Common myeloid progenitor, CD34-positive (primary cell): ENCODE measurements around the gene MTHFSD.

ENCODE experiments used
- CTCF ChIA-PET: fragments of 350-600 bp; sonication (Branson Sonifier 250); formaldehyde crosslinking; loops from one replicate; lab custom pipeline; 2021; ENCODE audit warnings: antibody characterized with exemption; lab: Charles Lee
- POLR2A ChIA-PET: fragments of 350-600 bp; sonication (Branson Sonifier 250); formaldehyde crosslinking; loops from one replicate; lab custom pipeline; 2021; ENCODE audit warnings: antibody characterized with exemption; lab: Charles Lee
- DNase-seq, 3 donors: peaks; one replicate each; pipeline versions ENCODE4 v3.0.0 to v3.0.0-alpha.2; 2013
- H3K27ac ChIP-seq, 2 experiments: 1 replicate in 1 of 2; 2 replicates in 1 of 2; pipeline ENCODE4 v1.7.0; 2013; ENCODE audit warnings: inconsistent platforms in 2 of 2, low read length in 2 of 2, mild to moderate bottlenecking in 2 of 2, low read depth in 1 of 2, moderate library complexity in 1 of 2; ENCODE audit not compliant: severe bottlenecking in 2 of 2, insufficient read depth in 1 of 2, poor library complexity in 1 of 2
- H3K27me3 ChIP-seq, 5 experiments: replicated peaks in 2 of 5; 1 replicate in 3 of 5; 2 replicates in 2 of 5; pipeline versions ENCODE4 v1.6.1 to v1.7.0; 2013; ENCODE audit warnings: low read length in 4 of 5, mild to moderate bottlenecking in 2 of 5, moderate library complexity in 2 of 5, inconsistent platforms in 1 of 5; ENCODE audit not compliant: insufficient read depth in 5 of 5, control insufficient read depth in 4 of 5
- H3K36me3 ChIP-seq, 4 experiments: 1 replicate in 2 of 4; 2 replicates in 2 of 4; pipeline versions ENCODE4 v1.6.1 to v1.7.0; 2013; ENCODE audit warnings: low read length in 3 of 4, control low read depth in 1 of 4, mild to moderate bottlenecking in 1 of 4; ENCODE audit not compliant: control insufficient read depth in 4 of 4, insufficient read depth in 4 of 4
- H3K4me1 ChIP-seq, 4 experiments: 1 replicate in 3 of 4; 2 replicates in 1 of 4; pipeline versions ENCODE4 v1.6.1 to v1.7.1; 2013; ENCODE audit warnings: low read length in 3 of 4, mild to moderate bottlenecking in 3 of 4, control low read depth in 1 of 4, inconsistent platforms in 1 of 4, moderate library complexity in 1 of 4; ENCODE audit not compliant: control insufficient read depth in 4 of 4, insufficient read depth in 4 of 4; ENCODE audit errors: control extremely low read depth in 1 of 4
- H3K4me3 ChIP-seq, 7 experiments: 1 replicate in 4 of 7; 2 replicates in 3 of 7; pipeline versions ENCODE4 v1.5.1 to v1.7.0; 2013; ENCODE audit warnings: mild to moderate bottlenecking in 7 of 7, low read length in 6 of 7, moderate library complexity in 6 of 7, inconsistent platforms in 2 of 7, low read depth in 2 of 7, control low read depth in 1 of 7; ENCODE audit not compliant: insufficient read depth in 4 of 7, control insufficient read depth in 1 of 7; ENCODE audit errors: extremely low read depth in 1 of 7
- H3K9me3 ChIP-seq, 5 experiments: 1 replicate in 4 of 5; 2 replicates in 1 of 5; pipeline versions ENCODE4 v1.6.1 to v1.7.1; 2013; ENCODE audit warnings: low read length in 4 of 5, mild to moderate bottlenecking in 2 of 5, inconsistent platforms in 1 of 5, low read depth in 1 of 5, moderate library complexity in 1 of 5; ENCODE audit not compliant: control insufficient read depth in 4 of 5, insufficient read depth in 2 of 5; ENCODE audit errors: control extremely low read depth in 1 of 5
- WGBS: methylation state at CpG from one replicate; pipeline ENCODE4 v1.1.5; 2013; ENCODE audit not compliant: insufficient coverage; 5-methylcytosine and 5-hydroxymethylcytosine counted together

MTHFSD gene

DNA sequence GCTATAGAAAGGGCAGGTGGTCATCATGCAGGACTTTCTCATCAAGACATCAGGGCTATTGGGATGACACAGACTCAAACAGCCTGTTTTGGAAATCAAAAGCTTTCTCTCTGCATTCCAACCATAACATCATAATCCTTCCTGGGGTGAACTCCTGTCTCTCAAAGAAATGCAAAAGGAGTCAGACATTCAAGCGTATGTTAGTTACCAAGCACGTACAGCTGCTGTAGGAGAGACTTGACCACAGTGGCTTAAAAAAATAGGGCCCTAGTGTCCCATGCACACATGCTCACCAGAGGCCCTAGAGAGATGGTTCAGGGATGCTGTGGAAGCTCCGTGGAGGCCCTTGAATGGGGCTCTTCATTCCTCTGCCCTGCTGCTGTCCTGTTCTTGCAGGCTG lies 69.3 kb downstream of the MTHFSD start:
- Histone ChIP-seq H3K9me3 (peaks cover 0 to 19% (median 12%) of the 10 kb centered on the region in 5 experiments), H3K27ac (no peak overlapping the region), H3K27me3 (peaks cover 2 to 98% (median 40%) of the 10 kb centered on the region in 5 experiments), H3K4me1 (no peaks in the 10 kb centered on the region), H3K36me3 (no peaks in the 10 kb centered on the region), H3K4me3 (no peak overlapping the region)
- POLR2A ChIA-PET: no interaction called here
- DNase-seq: no peak
- CTCF ChIA-PET: no interaction called here
- 81% methylated on average over 3 of the region's 3 CpGs for WGBS

DNA sequence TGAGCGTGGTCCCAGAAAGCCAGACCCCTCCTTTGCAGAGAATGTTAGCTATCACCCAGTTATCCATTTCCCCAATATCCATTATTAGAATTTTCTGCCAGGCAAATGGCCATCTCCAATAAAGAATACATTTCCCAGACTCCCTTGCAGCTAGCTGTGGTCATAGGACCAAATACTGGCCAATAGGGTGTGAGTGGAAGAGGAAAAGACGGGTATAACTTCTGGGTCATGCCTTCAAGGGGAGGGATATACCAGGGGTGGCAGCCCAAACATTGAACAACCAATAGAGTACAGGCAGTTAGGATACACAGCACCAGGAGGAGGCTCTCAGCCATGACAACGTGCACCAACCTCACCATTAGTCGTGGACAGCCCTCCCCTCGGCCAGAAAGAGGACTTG lies 70.8 kb downstream of the MTHFSD start:
- peaks cover 0 to 96% (median 30%) of the 10 kb centered on the region in 5 experiments for H3K27me3 ChIP-seq
- WGBS: 89% methylated on average over 5 of the region's 5 CpGs
- CTCF ChIA-PET: no interaction called here

DNA sequence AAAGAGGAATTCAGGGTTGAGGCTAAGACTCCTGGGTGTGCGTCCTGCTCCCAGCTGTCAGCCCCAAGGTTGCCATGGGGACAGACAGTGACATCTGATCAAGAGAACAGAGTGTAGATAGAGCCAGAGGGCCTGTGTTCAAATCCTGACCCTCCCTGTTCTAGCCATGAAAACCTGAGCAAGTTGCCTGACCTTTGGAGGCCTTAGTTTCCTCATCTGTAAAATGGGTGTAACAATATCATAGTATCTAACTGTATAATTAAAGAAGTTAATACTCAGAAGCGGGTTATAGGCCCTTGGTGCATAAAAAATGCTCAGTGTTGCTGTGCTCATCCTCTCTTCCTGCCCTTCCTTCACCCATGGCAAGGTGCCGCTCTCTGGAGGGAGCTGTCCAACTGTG lies 73.4 kb downstream of the MTHFSD start:
- 87% methylated on average over 3 of the region's 3 CpGs for WGBS
- H3K9me3 ChIP-seq: peaks cover 0 to 18% (median 12%) of the 10 kb centered on the region in 5 experiments
- ChIA-PET POLR2A (no interaction called here), CTCF (interaction anchor here (1.3 kb wide), 1 partner anchor 37 kb away, joined by 5 read pairs; no protein-coding TSS in a partner anchor)
- peaks cover 0 to 93% (median 23%) of the 10 kb centered on the region in 5 experiments for H3K27me3 ChIP-seq
- no peak overlapping the region for H3K27ac ChIP-seq
- no peak for DNase-seq
- no peak overlapping the region for H3K4me3 ChIP-seq
- no peaks in the 10 kb centered on the region for H3K4me1 ChIP-seq
- H3K36me3 ChIP-seq: no peaks in the 10 kb centered on the region

More for the DNA sequence above, 70.8 kb downstream of the MTHFSD start:
- Histone ChIP-seq H3K36me3 (no peaks in the 10 kb centered on the region), H3K27ac (no peak overlapping the region), H3K4me1 (no peaks in the 10 kb centered on the region), H3K4me3 (no peak overlapping the region), H3K9me3 (peaks cover 0 to 18% (median 12%) of the 10 kb centered on the region in 5 experiments)
- no peak for DNase-seq
- POLR2A ChIA-PET: no interaction called here

DNA sequence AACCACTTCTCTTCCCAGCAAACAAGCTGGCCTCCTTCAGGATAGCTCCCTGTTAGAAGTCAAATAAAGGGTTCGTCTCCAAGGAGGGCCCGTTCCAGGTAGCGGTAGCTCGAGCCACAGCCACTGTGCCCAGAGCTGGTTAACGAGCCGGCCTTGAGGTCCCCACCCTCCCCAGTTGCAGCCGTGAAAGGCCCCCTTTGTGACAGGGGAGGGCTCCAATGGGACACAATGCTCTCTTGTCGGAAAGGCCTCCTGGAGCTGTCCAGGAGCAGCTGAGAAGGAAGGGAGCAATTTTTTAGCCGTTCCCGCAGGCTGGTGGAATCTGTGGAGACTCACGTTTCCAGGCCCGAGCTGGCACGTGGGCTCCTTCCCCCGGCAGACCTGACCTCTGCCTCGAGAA lies 74.6 kb downstream of the MTHFSD start:
- Histone ChIP-seq H3K27ac (no peak overlapping the region), H3K4me3 (no peak overlapping the region), H3K9me3 (peaks cover 0 to 18% (median 12%) of the 10 kb centered on the region in 5 experiments), H3K27me3 (peaks cover 4 to 93% (median 23%) of the 10 kb centered on the region in 5 experiments), H3K4me1 (no peaks in the 10 kb centered on the region), H3K36me3 (no peaks in the 10 kb centered on the region)
- ChIA-PET POLR2A (no interaction called here), CTCF (no interaction called here)
- no peak for DNase-seq
- WGBS: 77% methylated on average over 13 of the region's 15 CpGs
